Skin epidermis (tissue), 12 donors: ENCODE results near the gene ITCH.
"Not testable (repeated sequence)": the region's sequence is repeated elsewhere in the genome, so short reads cannot be mapped to it uniquely, and the experiment has no call there.

Experiments used
- H3K27ac ChIP-seq, 21 experiments: fragments of 200-600 bp; sonication (generic) in 11 of 21; one replicate each; pipeline ENCODE4 v1.5.0; 2020; ENCODE audit warnings: mild to moderate bottlenecking in 3 of 21, inconsistent platforms in 2 of 21, moderate library complexity in 2 of 21
- H3K4me3 ChIP-seq, 7 experiments: fragments of 200-600 bp; sonication (generic) in 2 of 7; one replicate each; pipeline ENCODE4 v1.5.0; 2020; ENCODE audit warnings: inconsistent platforms in 2 of 7, mild to moderate bottlenecking in 2 of 7, moderate library complexity in 1 of 7

Gene ITCH

DNA sequence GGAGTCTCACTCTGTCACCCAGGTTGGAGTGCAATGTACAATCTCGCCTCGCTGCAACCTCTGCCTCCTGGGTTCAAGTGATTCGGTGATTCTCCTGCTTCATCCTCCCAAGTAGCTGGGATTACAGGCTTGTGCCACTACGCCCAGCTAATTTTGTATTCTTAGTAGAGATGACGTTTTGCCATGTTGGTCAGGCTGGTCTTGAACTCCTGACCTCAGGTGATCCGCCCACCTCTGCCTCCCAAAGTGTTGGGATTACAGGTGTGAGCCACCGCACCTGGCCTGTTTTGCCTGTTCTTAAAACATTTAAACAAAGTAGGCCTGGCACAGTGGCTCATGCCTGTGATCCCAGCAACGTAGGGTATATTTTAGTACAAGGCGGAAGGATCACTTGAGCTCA lies 21.9 kb upstream of the ITCH start:
- not testable (repeated sequence) for H3K27ac ChIP-seq

DNA sequence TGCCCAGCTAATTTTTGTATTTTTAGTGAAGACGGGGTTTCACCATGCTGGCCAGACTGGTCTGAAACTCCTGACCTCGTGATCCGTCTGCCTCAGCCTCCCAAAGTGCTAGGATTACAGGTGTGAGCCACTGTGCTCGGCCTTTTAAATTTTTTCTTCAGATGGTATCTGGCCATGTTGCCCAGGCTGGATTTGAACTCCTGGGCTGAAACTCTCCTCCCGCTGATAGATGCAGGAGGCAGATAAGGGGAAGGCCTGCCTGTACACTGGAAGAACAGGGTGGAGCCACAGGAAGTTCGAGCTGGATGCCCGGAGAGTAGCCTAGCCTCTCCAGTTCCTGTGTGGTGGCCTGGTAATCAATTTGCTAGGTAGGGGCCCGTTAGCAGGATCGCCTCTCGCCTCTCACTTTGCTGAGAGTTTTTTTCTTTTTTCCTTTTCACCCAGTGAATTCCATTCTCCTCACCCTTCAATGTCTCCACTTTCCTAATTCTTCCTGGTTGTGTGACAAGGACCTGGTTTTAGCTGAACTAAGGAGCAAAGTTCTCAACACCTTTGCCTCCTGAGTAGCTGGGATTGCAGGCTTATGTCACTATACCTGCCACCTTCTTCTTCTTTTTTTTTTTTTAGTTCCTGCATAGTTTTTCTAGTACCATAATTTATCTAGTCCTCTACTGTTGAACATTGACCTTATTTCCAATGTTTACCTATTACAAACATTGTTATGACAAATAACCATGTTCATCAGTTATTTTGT lies 19.4 kb upstream of the ITCH start:
- H3K4me3 ChIP-seq, result no peak overlapping the region
- no peak overlapping the region for H3K27ac ChIP-seq

More for the DNA sequence above, 21.9 kb upstream of the ITCH start:
- H3K4me3 ChIP-seq, result not testable (repeated sequence)

DNA sequence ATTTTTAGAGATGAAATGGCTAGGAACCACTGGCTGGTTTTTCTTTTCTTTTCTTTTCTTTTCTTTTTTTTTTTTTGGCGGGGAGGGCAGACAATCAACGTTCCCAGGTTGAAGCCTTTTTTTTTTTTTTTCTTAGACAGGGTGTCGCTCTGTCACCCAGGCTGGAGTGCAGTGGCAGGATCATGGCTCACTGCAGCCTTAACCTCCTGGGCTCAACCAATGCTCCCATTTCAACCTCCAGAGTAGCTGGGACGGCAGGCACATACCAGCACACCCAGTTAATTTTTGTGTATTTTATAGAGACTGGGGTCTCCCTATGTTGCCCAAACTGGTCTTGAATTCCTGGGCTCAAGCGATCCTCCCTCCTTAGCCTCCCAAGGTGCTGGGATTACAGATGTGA lies 18.8 kb upstream of the ITCH start:
- H3K27ac ChIP-seq, result no peak overlapping the region

GRCh38 chr20:34345402-34345736 lies 17.7 kb upstream of the ITCH start:
- Histone ChIP-seq H3K4me3 (no peak overlapping the region), H3K27ac (no peak overlapping the region)

More for the DNA sequence above, 18.8 kb upstream of the ITCH start:
- no peak overlapping the region for H3K4me3 ChIP-seq

- not testable (repeated sequence) for H3K4me3 ChIP-seq, H3K27ac ChIP-seq
These were observed 17.1 kb upstream of the ITCH start for GRCh38 chr20:34345839-34346532.

- not testable (repeated sequence) for H3K4me3 ChIP-seq, H3K27ac ChIP-seq
These were observed 16.6 kb upstream of the ITCH start for GRCh38 chr20:34346533-34346865.

- no peak overlapping the region for H3K4me3 ChIP-seq
- no peak overlapping the region for H3K27ac ChIP-seq
These were observed 15.5 kb upstream of the ITCH start for GRCh38 chr20:34347571-34347970.

DNA sequence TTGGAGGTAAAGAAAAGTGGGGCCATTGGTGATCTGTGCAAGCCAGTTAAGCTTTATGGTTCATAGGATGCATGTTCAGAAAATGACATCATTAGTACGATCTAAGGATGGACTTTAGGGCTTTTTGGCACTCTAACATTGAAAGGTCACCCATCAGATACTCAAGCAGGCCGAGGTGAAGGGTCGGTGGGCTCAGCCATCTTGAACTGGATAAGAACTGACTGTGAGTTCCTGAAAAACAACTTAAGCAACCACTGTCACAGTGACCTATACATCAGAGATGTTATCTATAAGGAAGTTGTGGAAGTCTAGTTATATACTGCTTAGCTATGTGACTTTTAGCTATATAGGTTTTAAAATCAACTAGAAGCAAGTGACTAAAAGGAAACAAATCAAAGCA lies 13.0 kb upstream of the ITCH start:
- Histone ChIP-seq H3K27ac (no peak overlapping the region), H3K4me3 (no peak overlapping the region)

GRCh38 chr20:34353467-34353866 lies 9.6 kb upstream of the ITCH start:
- H3K27ac ChIP-seq, H3K4me3 ChIP-seq: not testable (repeated sequence)

- H3K27ac ChIP-seq, result no peak overlapping the region
- H3K4me3 ChIP-seq, result no peak overlapping the region
These were observed 7.6 kb upstream of the ITCH start for GRCh38 chr20:34355427-34355826.

DNA sequence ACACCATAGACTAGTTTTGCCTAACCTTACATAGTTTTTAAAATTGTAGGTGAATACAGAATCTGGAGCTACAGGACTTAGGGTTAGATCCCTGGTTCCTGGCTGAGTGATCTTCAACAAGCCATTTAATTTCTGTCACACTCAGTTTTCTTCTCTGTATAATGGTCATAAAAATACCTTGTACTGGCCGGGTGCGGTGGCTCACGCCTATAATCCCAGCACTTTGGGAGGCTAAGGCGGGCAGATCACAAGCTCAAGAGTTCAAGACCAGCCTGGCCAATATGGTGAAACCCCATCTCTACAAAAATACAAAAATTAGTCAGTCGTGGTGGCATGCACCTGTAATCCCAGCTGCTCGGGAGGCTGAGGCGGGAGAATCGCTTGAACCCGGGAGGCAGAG lies 3.3 kb upstream of the ITCH start:
- not testable (repeated sequence) for H3K4me3 ChIP-seq

GRCh38 chr20:34362502-34363061 lies 491 bp upstream of the ITCH start:
- H3K27ac ChIP-seq, result peak overlapping the region in 8 of 21 experiments; percentile 94 to 99 (median 98)

More for the DNA sequence above, 3.3 kb upstream of the ITCH start:
- H3K27ac ChIP-seq, result not testable (repeated sequence)

DNA sequence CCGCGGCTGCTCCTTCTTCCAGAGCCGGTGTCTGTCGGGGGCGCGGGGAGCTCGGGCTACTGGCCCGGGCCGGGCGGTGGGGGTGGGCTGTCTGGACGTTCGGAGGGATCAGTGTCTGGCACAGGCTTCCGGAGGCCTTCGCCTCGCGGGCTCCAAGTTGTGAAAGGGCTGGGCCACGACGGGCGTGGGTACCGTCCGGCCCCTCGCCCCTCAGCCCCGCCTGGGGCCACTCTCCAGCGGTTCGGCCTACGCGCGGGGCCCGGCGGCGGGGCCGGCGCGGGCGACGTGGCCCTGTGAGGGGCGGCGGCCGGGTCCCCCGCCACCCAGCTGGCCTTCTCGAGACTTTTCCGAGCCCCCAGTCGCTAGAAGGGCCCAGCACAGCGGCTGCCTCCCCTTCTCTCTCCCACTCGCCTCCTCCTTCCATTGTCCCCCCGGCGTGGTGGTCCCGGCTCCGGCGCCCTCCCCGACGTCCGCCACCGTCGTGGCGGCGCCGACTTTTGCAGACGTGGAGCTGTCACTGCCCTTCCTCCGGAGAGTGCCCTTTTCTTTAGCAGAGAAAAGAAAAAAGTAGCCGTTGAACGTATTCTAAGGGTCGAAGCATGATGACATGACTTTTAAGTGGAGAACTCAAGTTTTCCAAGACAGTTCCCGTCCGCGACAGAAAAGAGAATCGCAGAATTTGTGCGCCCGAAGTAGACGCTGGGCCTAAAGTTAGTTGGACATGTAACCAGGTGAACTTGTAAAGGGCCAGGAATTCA lies 571 bp downstream of the ITCH start:
- H3K27ac ChIP-seq, result peak overlapping the region; percentile 72 to 99 (median 97)

More at GRCh38 chr20:34362502-34363061, 491 bp upstream of the ITCH start:
- peak overlapping the region in 4 of 7 experiments; percentile 80 to 98 (median 88) for H3K4me3 ChIP-seq

DNA sequence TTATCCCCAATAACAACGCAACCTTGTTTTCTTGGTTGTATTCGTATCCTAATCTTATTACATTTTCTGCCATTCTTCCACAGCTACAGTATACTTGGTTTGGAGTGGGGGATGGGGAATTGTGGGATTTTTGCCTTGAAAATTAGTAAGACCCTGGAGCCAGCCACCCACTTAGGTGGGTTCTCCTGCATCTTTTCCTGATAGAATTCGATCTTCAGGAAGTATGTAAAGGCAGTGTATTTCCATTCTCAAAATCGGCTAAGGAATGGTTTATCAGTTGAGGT lies 1.1 kb downstream of the ITCH start:
- peak overlapping the region; percentile 80 to 98 (median 93) for H3K4me3 ChIP-seq
- peak overlapping the region in 20 of 21 experiments; percentile 88 to 99 (median 97) for H3K27ac ChIP-seq

More for the DNA sequence above, 571 bp downstream of the ITCH start:
- peak overlapping the region; percentile 80 to 98 (median 93) for H3K4me3 ChIP-seq

- Histone ChIP-seq H3K4me3 (no peak overlapping the region), H3K27ac (no peak overlapping the region)
These were observed 2.7 kb downstream of the ITCH start for GRCh38 chr20:34365765-34366213.

DNA sequence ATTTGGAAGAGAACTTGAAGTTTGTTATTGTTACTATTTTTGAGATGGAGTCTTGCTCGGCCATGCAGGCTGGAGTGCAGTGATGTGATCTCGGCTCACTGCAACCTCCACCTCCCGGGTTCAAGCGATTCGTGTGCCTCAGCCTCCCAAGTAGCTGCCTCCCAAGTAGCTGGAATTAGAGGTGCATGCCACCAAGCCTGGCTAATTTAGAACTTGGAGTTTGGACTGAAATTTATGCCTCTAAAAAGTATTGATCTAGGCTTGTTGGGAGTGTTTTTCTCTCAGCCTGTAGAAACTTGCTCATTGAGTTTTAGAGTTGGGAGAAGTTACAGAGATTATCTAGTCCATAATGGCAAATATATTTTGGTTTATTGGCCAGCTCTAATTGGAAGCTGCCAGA lies 4.1 kb downstream of the ITCH start:
- no peak overlapping the region for H3K27ac ChIP-seq
- no peak overlapping the region for H3K4me3 ChIP-seq

DNA sequence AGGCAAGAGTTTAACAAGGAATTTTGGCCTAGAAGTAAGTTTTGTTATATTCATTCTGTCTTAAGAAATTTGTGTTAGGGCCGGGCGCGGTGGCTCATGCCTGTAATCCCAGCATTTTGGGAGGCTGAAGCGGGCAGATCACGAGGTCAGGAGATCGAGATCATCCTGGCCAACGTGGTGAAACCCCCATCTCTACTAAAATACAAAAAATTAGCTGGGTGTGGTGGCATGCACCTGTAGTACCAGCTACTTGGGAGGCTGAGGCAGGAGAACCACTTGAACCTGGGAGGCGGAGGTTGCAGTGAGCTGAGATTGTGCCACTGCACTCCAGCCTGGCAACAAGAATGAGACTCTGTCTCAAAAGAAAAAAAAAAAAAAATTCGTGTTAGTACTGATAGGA lies 4.8 kb downstream of the ITCH start:
- peak overlapping the region in 1 of 21 experiments; percentile 5 for H3K27ac ChIP-seq
- not testable (repeated sequence) for H3K4me3 ChIP-seq

DNA sequence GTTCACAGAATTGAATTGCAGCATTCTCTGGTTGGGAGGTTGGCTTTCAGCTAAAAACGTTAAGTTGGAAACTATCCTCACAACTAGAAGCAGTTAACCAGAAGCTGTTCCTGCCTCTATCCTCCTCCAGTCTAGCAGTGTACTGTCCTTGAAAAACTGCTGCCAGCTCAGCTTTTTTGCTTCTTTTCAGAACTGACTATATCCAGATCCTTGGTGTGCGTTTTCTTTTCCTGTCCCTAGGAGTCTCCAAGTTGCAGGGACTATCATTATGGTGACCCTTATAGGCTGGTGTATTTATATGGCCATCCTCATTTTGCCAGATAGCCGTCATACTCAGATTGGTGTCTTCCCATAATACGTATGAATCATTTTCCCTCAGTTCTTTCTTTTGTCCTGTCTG lies 5.5 kb downstream of the ITCH start:
- Histone ChIP-seq H3K4me3 (no peak overlapping the region), H3K27ac (peak overlapping the region in 1 of 21 experiments; percentile 5)

- Histone ChIP-seq H3K27ac (peak overlapping the region in 1 of 21 experiments; percentile 5), H3K4me3 (no peak overlapping the region)
These were observed 6.2 kb downstream of the ITCH start for GRCh38 chr20:34369265-34369664.

DNA sequence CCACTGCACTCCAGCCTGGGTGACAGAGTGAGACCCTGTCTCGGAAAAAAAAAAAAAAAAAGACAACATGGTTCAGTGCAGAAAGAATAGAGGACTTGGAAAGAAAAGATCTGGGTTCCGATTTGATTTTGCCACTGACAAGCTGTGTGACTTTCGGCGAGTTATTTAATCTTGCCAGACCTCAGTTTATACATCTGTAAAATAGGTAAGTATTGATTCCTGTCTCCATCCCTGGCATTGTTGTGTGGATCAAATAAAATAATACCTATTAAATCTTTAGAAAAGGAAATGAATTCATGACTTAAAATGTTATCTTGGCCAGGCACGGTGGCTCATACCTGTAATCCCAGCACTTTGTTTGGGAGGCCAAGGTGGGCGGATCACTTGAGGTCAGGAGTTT lies 7.0 kb downstream of the ITCH start:
- no peak overlapping the region for H3K27ac ChIP-seq
- no peak overlapping the region for H3K4me3 ChIP-seq
